Measurements from ENCODE around the gene NDUFA8.

GRCh38 chr9:122119166-122119521 is 40.4 kb downstream of the NDUFA8 start:
- TF ChIP-seq EZH2phosphoT487 (IDR thresholded peaks at IDR 0.05; ENCODE audit: insufficient read depth, low read depth) (no peak), EZH2 (IDR thresholded peaks at IDR 0.05; ENCODE audit: insufficient read depth, poor library complexity, severe bottlenecking) (no peak)

Data from GM23248 (cell line).